Measurements from ENCODE around the gene LUC7L3.
A peak's percentile ranks its signal among the peaks of the same experiment; 100 is the strongest.
"Not testable (repeated sequence)": the region's sequence is repeated elsewhere in the genome, so short reads cannot be mapped to it uniquely, and the experiment has no call there.

Gene LUC7L3

DNA sequence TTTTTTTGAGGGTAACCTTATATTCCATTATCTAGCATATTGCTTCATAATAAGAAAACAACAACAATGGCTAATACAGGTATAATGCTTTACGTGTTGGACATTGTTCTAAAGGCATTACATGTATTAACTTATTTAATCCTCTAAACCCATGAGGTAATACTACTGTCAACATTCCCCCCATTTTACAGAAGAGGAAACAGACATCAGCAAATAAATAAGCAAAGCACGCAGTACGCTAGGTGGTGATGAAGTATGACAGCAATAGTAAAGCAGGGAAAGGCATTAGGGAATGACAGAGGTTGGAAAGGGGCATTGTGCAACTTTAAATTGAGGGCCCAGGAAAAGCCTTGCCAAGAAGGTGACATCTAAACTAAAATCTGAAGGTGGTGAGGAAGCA, 16.2 kb upstream of the LUC7L3 start:
- no peak overlapping the region for H3K4me3 ChIP-seq (ENCODE audit: low read length)
- no peak for DNase-seq (ENCODE audit: low read depth)
- TF ChIP-seq CTCF (conservative IDR thresholded peaks at IDR 0.05; ENCODE audit: low read depth, low read length), result no peak

- DNase-seq (ENCODE audit: low read depth), result peak; percentile 58
- TF ChIP-seq CTCF (conservative IDR thresholded peaks at IDR 0.05; ENCODE audit: low read depth, low read length), result no peak
- peak within 1 kb of the TSS; percentile 82 for H3K4me3 ChIP-seq (ENCODE audit: low read length)
Observed at GRCh38 chr17:50707289-50708049, 11.9 kb upstream of the LUC7L3 start, which contains the start of gene ANKRD40. Gene ANKRD40, minus strand, starts transcription at chr17:50707914. Its CDS starts 260 bp downstream, at chr17:50707654.

DNA sequence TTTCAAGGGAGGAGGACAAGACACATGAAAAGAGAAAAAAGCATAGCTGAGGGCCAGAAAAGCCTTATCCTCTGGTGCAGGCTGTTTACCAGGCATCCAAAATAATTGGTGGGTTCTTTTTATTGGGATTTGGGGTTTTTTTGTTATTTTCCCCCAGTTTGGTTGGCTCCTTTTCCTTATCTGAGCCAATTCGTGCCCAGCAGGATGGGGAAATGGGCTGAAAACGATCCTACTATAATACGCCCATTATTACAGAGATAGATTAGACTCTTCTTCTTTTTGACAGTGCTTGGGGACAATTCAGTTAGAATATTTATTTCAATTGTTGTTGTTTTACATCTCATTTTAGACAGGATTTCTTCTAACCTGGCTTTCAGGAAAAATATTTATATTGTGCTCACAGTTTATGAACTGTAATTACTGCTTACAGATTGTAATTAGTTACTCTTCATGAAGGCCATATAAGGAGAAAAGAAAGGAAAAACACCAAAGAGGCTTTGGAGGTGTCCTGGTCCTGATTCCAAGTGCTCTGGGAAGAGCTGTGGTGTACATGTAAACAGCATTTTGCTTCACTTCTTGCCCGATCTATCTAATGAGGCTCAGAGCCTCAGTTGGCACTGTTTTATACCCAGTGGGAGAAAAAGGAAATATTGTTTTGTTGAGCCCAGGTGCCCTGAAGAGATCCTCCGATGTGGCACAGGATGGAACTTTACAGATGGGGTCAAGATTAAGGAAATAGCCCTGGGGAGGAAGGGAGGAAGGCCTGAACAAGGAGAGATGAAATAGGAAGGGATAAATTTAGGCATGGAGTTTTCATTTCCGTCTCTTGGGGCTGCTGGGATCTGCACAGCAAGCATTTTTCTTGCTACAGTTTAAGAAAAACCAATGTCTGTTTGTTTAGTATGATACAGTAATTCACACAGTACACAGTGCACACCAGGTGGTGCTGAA, 11.1 kb upstream of the LUC7L3 start:
- no peak for TF ChIP-seq CTCF (conservative IDR thresholded peaks at IDR 0.05; ENCODE audit: low read depth, low read length)
- peak overlapping the region; percentile 82 for H3K4me3 ChIP-seq (ENCODE audit: low read length)
- DNase-seq (ENCODE audit: low read depth), result no peak

GRCh38 chr17:50709053-50709452, 10.3 kb upstream of the LUC7L3 start:
- DNase-seq (ENCODE audit: low read depth); H3K4me3 ChIP-seq (ENCODE audit: low read length): not testable (repeated sequence)

DNA sequence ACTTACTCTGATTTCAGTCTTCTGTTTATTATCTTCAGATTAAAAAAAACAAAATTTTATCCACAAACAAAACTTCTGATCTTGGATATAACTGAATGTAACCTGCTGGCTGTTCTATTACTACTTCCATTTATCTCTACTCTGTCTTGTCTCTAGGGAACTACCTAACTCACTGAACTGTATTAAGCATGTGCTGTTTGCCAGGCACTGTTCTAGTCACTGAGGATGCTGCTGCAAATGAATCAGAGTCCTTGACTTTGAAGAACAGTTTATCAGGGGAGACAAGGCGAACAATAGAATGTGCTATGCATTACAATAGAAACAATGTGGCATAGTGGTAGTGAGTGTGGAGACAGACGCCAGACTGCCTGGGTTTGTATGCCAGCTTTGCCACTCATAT, 9.4 kb upstream of the LUC7L3 start:
- no peak for TF ChIP-seq CTCF (conservative IDR thresholded peaks at IDR 0.05; ENCODE audit: low read depth, low read length)
- no peak for DNase-seq (ENCODE audit: low read depth)
- H3K4me3 ChIP-seq (ENCODE audit: low read length), result no peak overlapping the region

- TF ChIP-seq CTCF (conservative IDR thresholded peaks at IDR 0.05; ENCODE audit: low read depth, low read length), result no peak
- no peak overlapping the region for H3K4me3 ChIP-seq (ENCODE audit: low read length)
- DNase-seq (ENCODE audit: low read depth), result no peak
Observed at GRCh38 chr17:50710650-50711049, 8.8 kb upstream of the LUC7L3 start.

DNA sequence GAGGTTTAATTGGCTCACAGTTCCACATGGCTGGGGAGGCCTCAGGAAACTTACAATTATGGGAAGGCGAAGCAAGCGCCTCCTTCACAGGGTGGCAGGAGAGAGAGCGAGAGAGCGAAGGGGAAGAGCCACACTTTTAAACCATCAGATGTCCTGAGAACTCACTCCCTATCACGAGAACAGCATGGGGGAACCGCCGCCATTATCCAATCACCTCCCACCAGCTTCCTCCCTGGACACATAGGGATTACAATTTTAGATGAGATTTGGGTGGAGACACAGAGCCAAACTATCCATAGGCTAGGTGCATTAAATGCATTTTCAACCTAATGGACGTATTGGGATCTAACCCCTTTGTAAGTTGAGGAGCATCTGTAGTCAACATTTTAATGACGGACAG, 6.8 kb upstream of the LUC7L3 start:
- TF ChIP-seq CTCF (conservative IDR thresholded peaks at IDR 0.05; ENCODE audit: low read depth, low read length), result no peak
- no peak for DNase-seq (ENCODE audit: low read depth)
- H3K4me3 ChIP-seq (ENCODE audit: low read length), result no peak overlapping the region

Measured in retinal pigment epithelial cell (primary cell).